GM20000 (cell line): Measurements from ENCODE around the gene MXD3.

Experiments
- DNase-seq: peaks from one replicate; pipeline ENCODE4 v3.0.0; 2012; ENCODE audit warnings: low spot score
- TF ChIP-seq, protein P1 (sequence below): IDR thresholded peaks from 2 replicates; pipeline ENCODE4 v1.5.1; 2012; ENCODE audit warnings: mild to moderate bottlenecking, control low read depth; ENCODE audit errors: extremely low read depth, missing control alignments

Gene MXD3

DNA sequence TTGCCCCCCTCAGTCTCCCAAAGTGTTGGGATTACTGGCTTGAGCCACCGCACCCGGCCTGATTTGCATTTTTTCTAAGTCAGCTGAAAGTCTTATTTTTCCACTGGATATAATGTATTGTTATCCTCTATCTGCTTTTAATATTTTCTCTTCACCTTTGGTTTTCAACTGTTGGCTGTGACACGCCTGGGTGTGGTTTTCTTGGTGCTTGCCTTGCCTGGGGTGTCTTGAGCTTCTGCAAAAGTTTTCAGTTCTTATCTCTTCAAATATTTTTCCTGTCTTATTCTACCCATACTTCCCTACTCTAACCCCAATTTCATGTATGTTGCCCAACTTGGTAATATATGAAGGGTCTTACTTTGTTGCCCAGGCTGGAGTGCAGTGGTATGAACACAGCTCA is 4.3 kb upstream of the MXD3 start:
- DNase-seq = no peak
- TF ChIP-seq, protein P1, sequence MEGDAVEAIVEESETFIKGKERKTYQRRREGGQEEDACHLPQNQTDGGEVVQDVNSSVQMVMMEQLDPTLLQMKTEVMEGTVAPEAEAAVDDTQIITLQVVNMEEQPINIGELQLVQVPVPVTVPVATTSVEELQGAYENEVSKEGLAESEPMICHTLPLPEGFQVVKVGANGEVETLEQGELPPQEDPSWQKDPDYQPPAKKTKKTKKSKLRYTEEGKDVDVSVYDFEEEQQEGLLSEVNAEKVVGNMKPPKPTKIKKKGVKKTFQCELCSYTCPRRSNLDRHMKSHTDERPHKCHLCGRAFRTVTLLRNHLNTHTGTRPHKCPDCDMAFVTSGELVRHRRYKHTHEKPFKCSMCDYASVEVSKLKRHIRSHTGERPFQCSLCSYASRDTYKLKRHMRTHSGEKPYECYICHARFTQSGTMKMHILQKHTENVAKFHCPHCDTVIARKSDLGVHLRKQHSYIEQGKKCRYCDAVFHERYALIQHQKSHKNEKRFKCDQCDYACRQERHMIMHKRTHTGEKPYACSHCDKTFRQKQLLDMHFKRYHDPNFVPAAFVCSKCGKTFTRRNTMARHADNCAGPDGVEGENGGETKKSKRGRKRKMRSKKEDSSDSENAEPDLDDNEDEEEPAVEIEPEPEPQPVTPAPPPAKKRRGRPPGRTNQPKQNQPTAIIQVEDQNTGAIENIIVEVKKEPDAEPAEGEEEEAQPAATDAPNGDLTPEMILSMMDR = no peak

DNA sequence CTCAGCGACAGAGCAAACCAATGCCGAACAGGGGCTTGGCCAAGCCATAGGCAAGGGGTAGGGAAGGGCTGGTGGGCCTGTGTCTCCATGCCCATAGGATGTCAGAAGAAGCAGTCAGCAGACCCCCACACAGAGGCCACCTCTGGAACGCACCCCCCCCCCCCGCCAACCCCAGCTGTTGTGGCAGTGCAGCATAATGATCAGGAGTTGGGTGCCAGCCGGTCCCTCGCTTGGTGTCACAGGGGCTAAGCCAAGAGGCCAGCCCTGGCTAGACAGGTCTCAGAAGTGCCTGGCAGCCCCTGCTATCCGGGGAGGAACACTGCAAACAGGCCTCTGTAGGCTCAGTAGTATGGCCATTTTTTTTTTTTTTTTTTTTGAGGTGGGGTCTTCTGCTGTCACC is 3.7 kb upstream of the MXD3 start:
- DNase-seq = no peak
- TF ChIP-seq, protein P1 = no peak

DNA sequence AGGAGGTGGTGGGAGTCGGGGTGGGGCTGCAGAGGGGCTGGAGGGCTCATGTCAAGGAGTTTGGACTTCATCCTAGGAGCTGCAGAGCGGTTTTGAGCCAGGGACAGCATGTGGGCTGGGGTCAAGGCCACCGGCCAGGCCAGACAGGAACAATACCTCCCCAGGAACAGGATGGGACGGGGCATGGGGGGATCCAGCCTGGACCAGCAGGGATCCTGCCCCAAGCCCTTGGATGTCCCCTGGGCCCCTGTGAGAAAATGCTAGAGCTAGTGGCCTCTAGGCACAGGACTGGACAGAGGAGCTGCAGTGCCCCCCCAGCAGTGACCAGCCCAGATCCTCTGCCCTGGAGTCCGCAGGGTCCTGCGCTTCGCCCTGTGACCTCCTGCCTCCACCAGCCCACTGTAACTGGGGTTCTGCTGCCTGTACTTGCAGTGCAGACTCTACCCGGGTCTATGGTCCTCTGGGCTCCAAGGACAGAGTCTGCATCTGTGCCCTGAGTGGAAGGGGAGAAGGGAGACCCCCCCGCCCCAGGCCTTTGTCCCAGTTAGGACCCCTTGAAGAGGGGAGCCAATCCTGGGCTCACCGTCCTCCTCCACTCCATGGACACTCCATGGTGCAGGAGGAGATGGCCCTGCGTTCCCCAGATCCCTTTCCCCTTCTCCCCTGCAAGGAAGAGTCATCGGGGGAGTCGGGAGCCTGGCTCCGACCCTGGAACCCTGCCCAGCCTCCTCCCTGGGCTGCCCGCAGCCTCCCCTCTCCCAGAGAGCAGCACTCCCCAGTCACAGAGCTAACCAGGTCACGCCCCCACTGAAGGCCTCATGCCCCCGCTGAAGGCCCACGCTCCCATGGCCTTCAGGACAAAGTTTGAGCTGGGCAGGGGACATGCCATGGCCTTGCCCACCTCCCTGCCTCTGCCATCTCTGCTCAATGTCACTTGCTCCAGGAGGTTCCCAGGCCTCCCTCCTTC is 3.0 kb upstream of the MXD3 start:
- TF ChIP-seq, protein P1 = no peak
- DNase-seq = no peak

DNA sequence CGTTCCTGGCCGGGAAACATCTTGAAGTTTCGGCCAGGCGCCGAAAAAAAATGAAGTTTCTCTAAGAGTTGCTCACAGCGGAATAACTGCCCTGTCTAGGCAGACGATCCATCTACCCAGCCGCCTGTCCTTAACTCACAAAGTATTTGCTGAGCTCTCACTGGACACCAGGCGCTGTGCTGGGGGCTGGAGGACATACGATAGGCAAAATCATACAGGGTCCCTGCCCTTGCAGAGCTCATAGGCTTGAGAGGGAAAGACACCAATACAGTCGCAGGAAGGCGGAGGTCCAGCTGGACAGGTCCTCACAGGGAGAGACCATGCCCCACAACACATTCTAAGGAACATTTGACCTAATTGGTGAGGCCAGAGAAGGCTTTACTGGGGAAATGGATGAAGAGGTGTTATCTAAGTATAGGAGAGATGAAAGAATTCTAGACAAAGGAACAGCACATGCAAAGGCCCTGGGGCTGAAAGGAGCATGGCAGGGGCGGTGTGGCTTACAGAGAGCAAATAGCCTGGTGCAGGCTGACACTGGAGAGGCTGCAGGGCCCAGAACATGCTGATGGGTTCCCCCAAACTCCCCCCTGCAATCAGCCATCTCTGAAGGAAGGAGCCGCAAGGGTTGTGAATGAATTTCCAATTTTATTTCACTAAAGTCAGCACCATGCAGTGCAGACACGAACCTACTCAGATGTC is 2.0 kb upstream of the MXD3 start:
- TF ChIP-seq, protein P1 = no peak
- no peak for DNase-seq

DNA sequence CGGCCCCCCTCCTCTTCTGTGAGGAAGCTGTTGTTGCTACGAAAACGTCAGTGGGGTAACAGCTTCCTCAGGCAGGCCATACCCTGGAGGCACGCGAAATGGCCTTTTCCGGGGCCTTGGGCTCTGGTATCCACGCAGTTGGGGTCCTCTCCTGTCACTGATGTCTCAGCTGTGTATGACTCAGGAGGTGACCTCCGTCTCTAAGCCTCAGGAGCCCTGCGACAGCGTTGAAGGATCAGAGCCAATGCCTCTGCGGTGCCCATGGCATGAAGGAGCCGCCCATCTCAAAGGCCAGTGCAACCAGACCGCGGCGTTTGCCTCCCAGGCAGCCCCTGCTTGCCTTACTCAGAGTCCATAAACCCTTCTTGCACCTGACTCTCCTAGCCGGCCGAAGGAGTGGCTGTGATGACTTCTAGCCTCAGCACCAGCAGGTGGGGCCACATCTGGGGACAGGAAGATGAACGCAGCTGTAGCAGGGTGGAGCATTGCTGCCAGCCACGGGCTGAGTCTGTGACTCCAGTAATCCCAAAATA is 1.0 kb upstream of the MXD3 start:
- TF ChIP-seq, protein P1 = peak; percentile 23
- no peak for DNase-seq

DNA sequence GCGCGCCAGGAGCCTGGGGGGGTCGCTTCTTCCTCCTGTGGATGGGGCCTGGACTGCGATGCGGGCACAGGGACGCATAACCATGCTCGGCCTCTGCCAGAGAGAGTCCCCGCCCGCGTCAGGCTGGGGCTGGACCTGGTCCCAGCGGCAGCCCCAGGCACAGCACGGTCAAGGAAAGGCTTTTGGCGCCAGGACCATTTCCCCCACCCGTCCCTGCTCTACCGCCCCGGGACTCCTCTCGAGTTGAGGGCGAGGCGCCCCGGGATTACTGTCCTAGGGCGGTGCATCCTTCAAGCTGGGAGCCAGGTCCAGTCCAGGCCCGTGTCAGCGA is 341 bp downstream of the MXD3 start:
- DNase-seq = no peak
- TF ChIP-seq, protein P1 = no peak

DNA sequence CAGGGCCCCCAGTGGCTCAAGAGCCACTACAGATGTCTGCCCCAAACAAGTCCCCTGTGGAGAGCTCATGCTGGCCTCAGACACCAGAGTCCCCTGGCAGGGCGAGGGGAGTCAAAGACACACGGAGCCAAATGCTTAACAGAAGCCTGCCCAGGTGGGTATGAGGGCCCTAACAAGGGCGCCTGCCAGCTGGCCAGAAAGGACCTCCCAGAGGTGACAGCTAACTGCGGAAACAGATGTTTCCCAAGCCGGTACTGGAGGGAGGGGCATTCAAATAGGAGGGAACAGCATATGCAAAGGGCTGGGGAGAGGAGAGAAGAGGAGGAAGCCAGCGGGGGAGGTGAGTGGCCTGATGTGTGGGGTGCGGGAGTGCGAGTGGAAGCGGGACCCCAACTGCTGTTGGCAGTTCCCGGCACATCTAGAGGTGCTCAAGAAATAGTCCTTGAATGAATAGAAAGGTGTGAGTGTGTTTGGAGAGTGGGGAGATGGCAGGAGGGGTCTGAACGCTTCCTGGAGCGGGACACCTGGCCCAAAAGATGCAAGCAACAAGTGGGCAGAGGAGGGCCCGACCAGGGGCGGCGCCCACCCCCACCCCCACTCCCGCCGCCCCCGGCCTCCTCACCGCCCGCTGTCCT is 824 bp downstream of the MXD3 start:
- TF ChIP-seq, protein P1 = no peak
- no peak for DNase-seq
